Loucy (cell line): Measurements from ENCODE around the gene TMEM39A.

ENCODE experiments used
- H2AFZ ChIP-seq: fragments of 200-600 bp; sonication (generic); 2 replicates; pipeline ENCODE4 v1.6.0; 2016; ENCODE audit warnings: antibody characterized with exemption, mild to moderate bottlenecking, low read length, moderate library complexity
- H3F3A ChIP-seq: fragments of 200-600 bp; 2 replicates; pipeline ENCODE4 v1.6.0; 2016; ENCODE audit warnings: antibody characterized with exemption, low read depth, mild to moderate bottlenecking
- H3K27me3 ChIP-seq: fragments of 200-600 bp; sonication (generic); 2 replicates; pipeline ENCODE4 v1.6.1; 2014; ENCODE audit warnings: low read length, mild to moderate bottlenecking; ENCODE audit not compliant: insufficient read depth, poor library complexity, severe bottlenecking
- H3K36me3 ChIP-seq: fragments of 200-600 bp; sonication (generic); 2 replicates; pipeline ENCODE4 v1.6.1; 2016; ENCODE audit warnings: low read length; ENCODE audit not compliant: insufficient read depth
- H3K4me1 ChIP-seq: fragments of 200-600 bp; sonication (generic); 2 replicates; pipeline ENCODE4 v1.5.1; 2014; ENCODE audit warnings: low read length, mild to moderate bottlenecking; ENCODE audit not compliant: insufficient read depth, poor library complexity, severe bottlenecking
- H3K4me2 ChIP-seq: fragments of 200-600 bp; sonication (generic); 2 replicates; pipeline ENCODE4 v1.6.0; 2014; ENCODE audit warnings: antibody characterized with exemption, low read length, low read depth, mild to moderate bottlenecking; ENCODE audit not compliant: poor library complexity, severe bottlenecking
- H3K4me3 ChIP-seq: fragments of 200-600 bp; sonication (generic); 2 replicates; pipeline ENCODE4 v1.5.1; 2014; ENCODE audit warnings: low read length, mild to moderate bottlenecking, mixed read lengths; ENCODE audit not compliant: poor library complexity, severe bottlenecking
- H3K79me2 ChIP-seq: fragments of 200-600 bp; sonication (generic); 2 replicates; pipeline ENCODE4 v1.6.1; 2014; ENCODE audit warnings: low read length; ENCODE audit not compliant: insufficient read depth
- H3K9ac ChIP-seq: fragments of 200-600 bp; sonication (generic); 2 replicates; pipeline ENCODE4 v1.6.0; 2014; ENCODE audit warnings: mild to moderate bottlenecking, low read depth, low read length, moderate library complexity; ENCODE audit not compliant: poor library complexity, severe bottlenecking
- H3K9me2 ChIP-seq: fragments of 200-600 bp; sonication (generic); replicated peaks from 2 replicates; pipeline ENCODE4 v1.6.1; 2016; ENCODE audit warnings: low read depth, low read length, mixed read lengths
- H3K9me3 ChIP-seq: fragments of 200-600 bp; sonication (generic); 2 replicates; pipeline ENCODE4 v1.6.1; 2014; ENCODE audit warnings: mild to moderate bottlenecking, antibody characterized with exemption, low read length, low read depth; ENCODE audit not compliant: insufficient read depth
- H4K20me1 ChIP-seq: fragments of 200-600 bp; sonication (generic); 2 replicates; pipeline ENCODE4 v1.6.0; 2014; ENCODE audit warnings: antibody characterized with exemption, low read length, mild to moderate bottlenecking; ENCODE audit not compliant: insufficient read depth, poor library complexity, severe bottlenecking
- CTCF ChIP-seq: fragments of 200-600 bp; sonication (generic); conservative IDR thresholded peaks from 2 replicates; pipeline ENCODE4 v1.5.1; 2014; ENCODE audit warnings: mild to moderate bottlenecking, antibody characterized with exemption, low read length
- EZH2phosphoT487 ChIP-seq: fragments of 200-600 bp; IDR thresholded peaks from 2 replicates; pipeline ENCODE4 v1.6.1; 2018; ENCODE audit warnings: antibody characterized with exemption, mild to moderate bottlenecking, moderate library complexity, borderline replicate concordance

Gene TMEM39A

GRCh38 chr3:119494597-119494996 is 31.2 kb upstream of the TMEM39A start:
- Histone ChIP-seq H3K9me3 (no peaks in the 10 kb centered on the region), H3K36me3 (peaks cover 9% of the 10 kb centered on the region; the same call in 1 of the 2 replicates), H3K9ac (no peak overlapping the region), H3K4me2 (no peak overlapping the region), H3K9me2 (no peaks in the 10 kb centered on the region), H3K27me3 (no peaks in the 10 kb centered on the region), H3K4me1 (peaks cover 13% of the 10 kb centered on the region), H4K20me1 (peaks cover 2% of the 10 kb centered on the region), H2AFZ (no peak overlapping the region), H3F3A (no peaks in the 10 kb centered on the region), H3K79me2 (peaks cover 16% of the 10 kb centered on the region), H3K4me3 (no peak overlapping the region)
- TF ChIP-seq EZH2phosphoT487 (no peak), CTCF (peak; percentile 34)

GRCh38 chr3:119492810-119493209 is 29.4 kb upstream of the TMEM39A start:
- Histone ChIP-seq H3K9me3 (no peaks in the 10 kb centered on the region), H4K20me1 (no peaks in the 10 kb centered on the region), H3K27me3 (no peaks in the 10 kb centered on the region), H3K4me2 (no peak overlapping the region), H3K9ac (no peak overlapping the region), H3K4me1 (peaks cover 8% of the 10 kb centered on the region), H3K79me2 (peaks cover 5% of the 10 kb centered on the region; the same call in 1 of the 2 replicates), H3K4me3 (no peak overlapping the region), H2AFZ (no peak overlapping the region), H3K9me2 (no peaks in the 10 kb centered on the region), H3K36me3 (peaks cover 10% of the 10 kb centered on the region; the same call in 1 of the 2 replicates), H3F3A (no peaks in the 10 kb centered on the region)
- no peak for TF ChIP-seq CTCF
- TF ChIP-seq EZH2phosphoT487 = no peak

- no peak overlapping the region for H3K4me2 ChIP-seq
- no peak for TF ChIP-seq EZH2phosphoT487
- no peak for TF ChIP-seq CTCF
- H3F3A ChIP-seq = no peaks in the 10 kb centered on the region
- no peaks in the 10 kb centered on the region for H3K79me2 ChIP-seq
- peaks cover 13% of the 10 kb centered on the region; the same call in 1 of the 2 replicates for H3K36me3 ChIP-seq
- no peaks in the 10 kb centered on the region for H3K9me3 ChIP-seq
- no peak overlapping the region for H3K4me3 ChIP-seq
- no peaks in the 10 kb centered on the region for H3K9me2 ChIP-seq
- peaks cover 1% of the 10 kb centered on the region for H3K4me1 ChIP-seq
- H2AFZ ChIP-seq = no peak overlapping the region
- no peaks in the 10 kb centered on the region for H4K20me1 ChIP-seq
- H3K27me3 ChIP-seq = no peaks in the 10 kb centered on the region
- no peak overlapping the region for H3K9ac ChIP-seq
Measured at GRCh38 chr3:119492128-119492527, 28.7 kb upstream of the TMEM39A start.
